Breast epithelium (tissue), 4 donors: Measurements from ENCODE around the gene MAN1A1. TPM values are rescaled to one million over a fixed set of nuclear protein-coding genes. Genes with fewer than 3 reads are reported as not detected.

Source experiments
- DNase-seq, 2 donors: peaks; one replicate each; pipeline ENCODE4 v3.0.0-alpha.2; 2019; ENCODE audit warnings: low spot score in 2 of 2
- H3K27ac ChIP-seq, 2 donors: fragments of 200-600 bp; sonication (generic) in 1 of 2; one replicate each; pipeline ENCODE4 v1.5.1; 2016 to 2019; ENCODE audit warnings: mild to moderate bottlenecking in 1 of 2
- H3K27me3 ChIP-seq, 2 donors: fragments of 200-600 bp; sonication (generic) in 1 of 2; one replicate each; pipeline versions ENCODE4 v1.5.1 to v1.6.0; 2017 to 2019; ENCODE audit warnings: control low read depth in 1 of 2, mild to moderate bottlenecking in 1 of 2
- H3K36me3 ChIP-seq: fragments of 200-600 bp; one replicate; pipeline ENCODE4 v1.5.1; 2019
- H3K4me1 ChIP-seq, 2 donors: fragments of 200-600 bp; sonication (generic); one replicate each; pipeline ENCODE4 v1.5.1; 2016 to 2019; ENCODE audit warnings: control low read depth in 1 of 2
- H3K4me3 ChIP-seq, 3 donors: fragments of 200-600 bp; sonication (generic); 1 replicate in 2 of 3; 2 replicates in 1 of 3; pipeline ENCODE4 v1.5.1; 2016 to 2019; ENCODE audit warnings: mild to moderate bottlenecking in 3 of 3, moderate library complexity in 2 of 3
- H3K9me3 ChIP-seq, 2 donors: fragments of 200-600 bp; sonication (generic) in 1 of 2; one replicate each; pipeline ENCODE4 v1.5.1; 2016 to 2019; ENCODE audit warnings: control low read depth in 1 of 2
- POLR2A ChIP-seq: fragments of 450-650 bp; IDR thresholded peaks from one replicate; pipeline ENCODE4 v1.6.1; 2016; ENCODE audit warnings: antibody characterized with exemption, mild to moderate bottlenecking, moderate library complexity
- POLR2AphosphoS5 ChIP-seq, 3 donors: sonication (generic); formaldehyde crosslinking; IDR thresholded peaks; one replicate each; pipeline ENCODE4 v1.6.1; 2017; ENCODE audit warnings: antibody characterized with exemption in 3 of 3
- intact Hi-C: fragments of 100-400 bp; cut with DNase I; formaldehyde crosslinking; loops from one replicate; pipeline ENCODE4 v1.15.1; 2023; ENCODE audit warnings: low total_unique reads
- total RNA-seq, 3 donors: library from RNA; depleted of rRNA; stranded (reverse); fragments of >200 nt; gene quantifications; one replicate each; pipeline ENCODE4 v1.1.0, GENCODE V29; 2016
- TF ChIP-seq, protein P1 (sequence below), 3 donors: fragments of 450-650 bp; IDR thresholded peaks; one replicate each; pipeline ENCODE4 v1.5.1; 2016 to 2017; ENCODE audit warnings: antibody characterized with exemption in 3 of 3, mild to moderate bottlenecking in 3 of 3, moderate library complexity in 3 of 3

MAN1A1 gene
- total RNA-seq, 3 donors from 2014 or later: 81.2 to 481 (median 104) TPM

DNA sequence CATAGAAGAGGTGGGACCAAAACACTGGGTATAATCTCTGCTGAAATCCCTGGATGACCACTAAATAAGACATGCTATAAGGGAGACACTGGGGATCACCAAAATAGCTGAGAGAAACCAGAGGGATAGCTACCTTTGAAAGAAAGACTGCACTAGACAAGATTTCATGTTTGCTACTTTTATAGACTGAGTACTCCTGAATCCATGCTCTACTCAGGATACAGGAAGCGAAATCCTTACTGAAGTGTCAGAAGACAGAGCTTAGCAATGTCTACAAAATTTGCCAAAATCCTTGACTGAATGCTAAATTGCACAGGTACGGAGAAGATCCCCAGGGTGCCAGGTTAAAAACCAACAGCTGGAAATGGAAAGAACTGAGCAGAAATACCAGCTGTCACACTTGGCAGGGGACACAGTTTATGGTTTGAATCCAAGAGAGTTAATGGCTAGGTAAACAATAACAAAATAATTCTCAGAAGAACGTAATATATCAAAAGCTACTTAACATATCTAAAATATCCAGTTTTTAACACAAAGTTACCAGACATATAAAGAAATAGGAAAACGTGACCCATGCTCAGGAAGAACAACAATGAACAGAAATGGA, 125.4 kb downstream of the MAN1A1 start:
- Histone ChIP-seq H3K4me3 (no peak overlapping the region), H3K36me3 (no peaks in the 10 kb centered on the region), H3K9me3 (no peaks in the 10 kb centered on the region), H3K4me1 (no peaks in the 10 kb centered on the region), H3K27me3 (no peaks in the 10 kb centered on the region), H3K27ac (no peak overlapping the region)
- intact Hi-C loops: no loop called here
- no peak for DNase-seq
- TF ChIP-seq POLR2A (no peak), POLR2AphosphoS5 (IDR thresholded peaks at IDR 0.05) (no peak)
- TF ChIP-seq, protein P1, sequence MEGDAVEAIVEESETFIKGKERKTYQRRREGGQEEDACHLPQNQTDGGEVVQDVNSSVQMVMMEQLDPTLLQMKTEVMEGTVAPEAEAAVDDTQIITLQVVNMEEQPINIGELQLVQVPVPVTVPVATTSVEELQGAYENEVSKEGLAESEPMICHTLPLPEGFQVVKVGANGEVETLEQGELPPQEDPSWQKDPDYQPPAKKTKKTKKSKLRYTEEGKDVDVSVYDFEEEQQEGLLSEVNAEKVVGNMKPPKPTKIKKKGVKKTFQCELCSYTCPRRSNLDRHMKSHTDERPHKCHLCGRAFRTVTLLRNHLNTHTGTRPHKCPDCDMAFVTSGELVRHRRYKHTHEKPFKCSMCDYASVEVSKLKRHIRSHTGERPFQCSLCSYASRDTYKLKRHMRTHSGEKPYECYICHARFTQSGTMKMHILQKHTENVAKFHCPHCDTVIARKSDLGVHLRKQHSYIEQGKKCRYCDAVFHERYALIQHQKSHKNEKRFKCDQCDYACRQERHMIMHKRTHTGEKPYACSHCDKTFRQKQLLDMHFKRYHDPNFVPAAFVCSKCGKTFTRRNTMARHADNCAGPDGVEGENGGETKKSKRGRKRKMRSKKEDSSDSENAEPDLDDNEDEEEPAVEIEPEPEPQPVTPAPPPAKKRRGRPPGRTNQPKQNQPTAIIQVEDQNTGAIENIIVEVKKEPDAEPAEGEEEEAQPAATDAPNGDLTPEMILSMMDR (IDR thresholded peaks at IDR 0.05): no peak

DNA sequence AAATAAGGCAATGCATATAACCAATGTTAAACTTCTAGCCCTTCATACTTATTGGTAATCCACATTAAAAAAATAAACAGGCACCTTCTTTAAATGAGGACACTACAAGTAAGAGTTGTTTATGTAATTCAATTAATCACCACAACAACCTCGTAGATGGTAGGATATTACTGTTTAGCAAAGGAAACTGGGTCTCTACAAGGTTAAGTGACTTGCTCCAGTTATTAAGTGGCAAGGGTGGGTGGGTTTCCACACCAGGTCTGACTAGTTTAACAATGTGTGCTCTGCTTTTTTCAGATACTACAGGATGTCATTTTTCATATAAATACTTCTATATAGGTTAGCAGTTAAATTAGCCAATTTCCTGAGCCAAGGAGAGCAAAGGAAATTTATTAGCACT, 129.1 kb downstream of the MAN1A1 start:
- no peaks in the 10 kb centered on the region for H3K36me3 ChIP-seq
- intact Hi-C loops: no loop called here
- H3K4me3 ChIP-seq: no peak overlapping the region
- no peaks in the 10 kb centered on the region for H3K27me3 ChIP-seq
- DNase-seq: no peak
- H3K27ac ChIP-seq: no peak overlapping the region
- no peaks in the 10 kb centered on the region for H3K9me3 ChIP-seq
- no peak for TF ChIP-seq POLR2AphosphoS5 (IDR thresholded peaks at IDR 0.05)
- TF ChIP-seq, protein P1 (IDR thresholded peaks at IDR 0.05): no peak
- no peak for TF ChIP-seq POLR2A
- H3K4me1 ChIP-seq: no peaks in the 10 kb centered on the region

DNA sequence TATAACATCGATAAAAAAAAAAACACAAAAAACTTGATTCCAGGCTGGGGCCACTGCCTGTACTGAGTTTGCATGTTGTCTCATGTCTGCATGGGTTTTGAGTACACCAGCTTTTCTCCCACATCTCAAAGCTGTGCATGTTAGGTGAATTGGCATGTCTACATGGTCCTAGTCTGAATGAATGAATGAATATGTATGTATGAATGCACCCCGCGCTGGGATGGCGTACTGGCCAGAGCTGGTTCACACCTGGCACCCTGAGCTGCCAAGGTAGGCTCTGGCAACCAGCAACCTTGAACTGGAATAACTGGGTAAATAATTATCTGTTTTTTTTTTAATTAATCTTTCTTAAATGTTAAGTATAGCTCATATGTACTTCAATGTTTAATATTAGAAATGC, 131.0 kb downstream of the MAN1A1 start:
- Histone ChIP-seq H3K36me3 (no peaks in the 10 kb centered on the region), H3K27ac (no peak overlapping the region), H3K27me3 (no peaks in the 10 kb centered on the region), H3K4me1 (no peaks in the 10 kb centered on the region), H3K4me3 (no peak overlapping the region), H3K9me3 (no peaks in the 10 kb centered on the region)
- intact Hi-C loops: no loop called here
- DNase-seq: no peak
- no peak for TF ChIP-seq POLR2A
- TF ChIP-seq, protein P1 (IDR thresholded peaks at IDR 0.05): no peak
- TF ChIP-seq POLR2AphosphoS5 (IDR thresholded peaks at IDR 0.05): no peak

DNA sequence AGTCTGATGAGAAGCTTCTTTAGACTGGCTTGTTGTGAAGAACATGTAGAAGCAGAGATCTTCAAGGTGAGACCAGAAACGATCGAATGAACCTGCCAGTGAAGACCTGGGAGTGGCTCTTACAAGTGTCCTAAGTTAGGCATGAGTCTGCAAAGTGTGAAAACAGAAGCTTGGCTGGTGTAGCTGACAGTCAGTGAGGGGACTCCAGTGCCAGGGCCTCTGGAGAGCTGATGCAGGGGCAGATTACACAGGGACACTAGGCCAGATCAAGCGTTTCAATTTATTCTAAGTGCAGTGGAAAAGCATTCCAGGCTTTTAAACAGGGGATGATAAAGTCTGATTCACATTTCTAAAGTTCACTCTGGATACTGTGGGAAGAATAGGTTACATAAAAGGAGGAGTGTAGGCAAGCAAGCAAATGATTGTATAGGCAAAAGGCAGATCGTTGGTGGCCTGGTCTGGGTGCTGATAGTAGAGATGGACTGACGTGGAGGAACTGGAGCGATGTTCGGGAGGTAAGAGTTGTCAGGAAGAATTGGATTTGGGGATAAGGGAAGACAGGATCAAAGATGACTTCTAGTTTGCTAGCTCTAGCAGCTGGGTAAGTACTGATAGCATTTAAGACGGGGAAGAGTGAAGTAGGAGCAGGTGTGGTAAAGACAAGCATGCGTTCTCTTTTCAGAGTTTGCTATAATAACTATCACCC, 133.5 kb downstream of the MAN1A1 start:
- Histone ChIP-seq H3K4me1 (no peaks in the 10 kb centered on the region), H3K9me3 (no peaks in the 10 kb centered on the region), H3K36me3 (no peaks in the 10 kb centered on the region), H3K27ac (no peak overlapping the region), H3K4me3 (no peak overlapping the region), H3K27me3 (no peaks in the 10 kb centered on the region)
- intact Hi-C loops: no loop called here
- TF ChIP-seq POLR2A (no peak), POLR2AphosphoS5 (IDR thresholded peaks at IDR 0.05) (no peak)
- TF ChIP-seq, protein P1 (IDR thresholded peaks at IDR 0.05): no peak
- DNase-seq: no peak

DNA sequence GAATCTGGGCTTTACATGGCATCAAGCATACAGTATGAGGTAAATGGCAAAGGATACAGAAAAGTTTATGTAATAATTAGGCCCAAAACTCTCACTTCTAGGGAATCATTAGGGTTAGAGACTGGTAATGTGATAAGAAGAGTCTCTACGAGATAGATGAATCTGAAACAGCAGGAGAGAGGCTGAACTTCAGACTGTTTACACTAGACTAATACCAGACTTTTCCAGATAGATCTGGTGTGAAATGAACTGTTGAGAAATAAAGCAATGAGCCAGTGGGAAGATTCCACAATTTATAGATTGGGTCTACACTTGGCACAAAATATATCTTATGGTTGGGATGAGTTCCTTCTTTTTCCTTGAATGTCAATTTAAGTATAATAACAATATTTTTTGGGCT, 134.3 kb downstream of the MAN1A1 start:
- intact Hi-C loops: no loop called here
- no peaks in the 10 kb centered on the region for H3K9me3 ChIP-seq
- no peaks in the 10 kb centered on the region for H3K4me1 ChIP-seq
- DNase-seq: no peak
- H3K27me3 ChIP-seq: no peaks in the 10 kb centered on the region
- H3K36me3 ChIP-seq: no peaks in the 10 kb centered on the region
- TF ChIP-seq POLR2AphosphoS5 (IDR thresholded peaks at IDR 0.05) (no peak), POLR2A (no peak)
- TF ChIP-seq, protein P1 (IDR thresholded peaks at IDR 0.05): no peak
- H3K27ac ChIP-seq: no peak overlapping the region
- H3K4me3 ChIP-seq: no peak overlapping the region
